ENCODE data around the gene FADS6. TPM values are rescaled to one million over a fixed set of nuclear protein-coding genes. Genes with fewer than 3 reads are reported as not detected.

Gene FADS6
- total and polyA plus RNA-seq, 2 experiments from 2014 or later: 0.42 to 0.73 TPM

DNA sequence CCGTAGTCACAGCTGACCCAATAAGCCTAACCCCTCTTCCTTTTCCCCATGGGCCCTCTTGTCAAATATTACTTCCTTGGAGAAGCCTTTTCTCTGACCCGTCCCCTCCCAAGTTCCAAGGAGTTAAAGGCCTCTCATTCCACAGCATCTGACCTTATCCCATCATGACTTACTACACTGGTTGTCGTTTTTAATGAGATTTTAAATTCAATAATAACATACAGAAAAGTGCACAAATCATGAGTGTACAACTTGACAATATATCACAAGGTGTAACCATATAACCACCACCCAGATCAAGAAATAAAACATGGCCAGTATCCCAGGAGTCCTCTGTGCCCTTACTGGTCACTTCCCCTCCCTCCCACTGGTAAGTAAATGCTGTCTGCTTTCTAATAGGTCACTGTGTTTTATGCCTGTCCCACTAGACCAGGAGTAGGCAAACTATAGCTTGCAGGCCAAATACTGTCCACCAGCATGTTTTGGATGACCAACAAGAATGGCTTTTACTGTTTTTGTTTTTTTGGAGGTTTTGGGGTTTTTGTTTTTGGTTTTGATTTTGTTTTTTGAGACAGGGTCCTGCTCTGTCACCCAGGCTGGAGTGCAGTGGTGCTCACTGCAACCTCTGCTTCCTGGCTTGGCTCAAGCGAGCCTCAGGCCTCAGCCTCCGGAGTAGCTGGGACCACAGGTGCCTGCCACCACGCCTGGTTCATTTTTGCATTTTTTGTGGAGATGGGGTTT lies 19.4 kb downstream of the FADS6 start (continued):
- TF ChIP-seq EZH2 (IDR thresholded peaks at IDR 0.05; ENCODE audit: low read depth, unreplicated experiment) (no peak), NANOG (IDR thresholded peaks at IDR 0.05; ENCODE audit: borderline replicate concordance) (no peak), POLR2AphosphoS5 (IDR thresholded peaks at IDR 0.05; ENCODE audit: low read depth) (no peak), ZNF114 (CRISPR knock-in tag; IDR thresholded peaks at IDR 0.05) (no peak), EZH2phosphoT487 (IDR thresholded peaks at IDR 0.05; ENCODE audit: unreplicated experiment) (no peak)
- TF ChIP-seq, protein P1, sequence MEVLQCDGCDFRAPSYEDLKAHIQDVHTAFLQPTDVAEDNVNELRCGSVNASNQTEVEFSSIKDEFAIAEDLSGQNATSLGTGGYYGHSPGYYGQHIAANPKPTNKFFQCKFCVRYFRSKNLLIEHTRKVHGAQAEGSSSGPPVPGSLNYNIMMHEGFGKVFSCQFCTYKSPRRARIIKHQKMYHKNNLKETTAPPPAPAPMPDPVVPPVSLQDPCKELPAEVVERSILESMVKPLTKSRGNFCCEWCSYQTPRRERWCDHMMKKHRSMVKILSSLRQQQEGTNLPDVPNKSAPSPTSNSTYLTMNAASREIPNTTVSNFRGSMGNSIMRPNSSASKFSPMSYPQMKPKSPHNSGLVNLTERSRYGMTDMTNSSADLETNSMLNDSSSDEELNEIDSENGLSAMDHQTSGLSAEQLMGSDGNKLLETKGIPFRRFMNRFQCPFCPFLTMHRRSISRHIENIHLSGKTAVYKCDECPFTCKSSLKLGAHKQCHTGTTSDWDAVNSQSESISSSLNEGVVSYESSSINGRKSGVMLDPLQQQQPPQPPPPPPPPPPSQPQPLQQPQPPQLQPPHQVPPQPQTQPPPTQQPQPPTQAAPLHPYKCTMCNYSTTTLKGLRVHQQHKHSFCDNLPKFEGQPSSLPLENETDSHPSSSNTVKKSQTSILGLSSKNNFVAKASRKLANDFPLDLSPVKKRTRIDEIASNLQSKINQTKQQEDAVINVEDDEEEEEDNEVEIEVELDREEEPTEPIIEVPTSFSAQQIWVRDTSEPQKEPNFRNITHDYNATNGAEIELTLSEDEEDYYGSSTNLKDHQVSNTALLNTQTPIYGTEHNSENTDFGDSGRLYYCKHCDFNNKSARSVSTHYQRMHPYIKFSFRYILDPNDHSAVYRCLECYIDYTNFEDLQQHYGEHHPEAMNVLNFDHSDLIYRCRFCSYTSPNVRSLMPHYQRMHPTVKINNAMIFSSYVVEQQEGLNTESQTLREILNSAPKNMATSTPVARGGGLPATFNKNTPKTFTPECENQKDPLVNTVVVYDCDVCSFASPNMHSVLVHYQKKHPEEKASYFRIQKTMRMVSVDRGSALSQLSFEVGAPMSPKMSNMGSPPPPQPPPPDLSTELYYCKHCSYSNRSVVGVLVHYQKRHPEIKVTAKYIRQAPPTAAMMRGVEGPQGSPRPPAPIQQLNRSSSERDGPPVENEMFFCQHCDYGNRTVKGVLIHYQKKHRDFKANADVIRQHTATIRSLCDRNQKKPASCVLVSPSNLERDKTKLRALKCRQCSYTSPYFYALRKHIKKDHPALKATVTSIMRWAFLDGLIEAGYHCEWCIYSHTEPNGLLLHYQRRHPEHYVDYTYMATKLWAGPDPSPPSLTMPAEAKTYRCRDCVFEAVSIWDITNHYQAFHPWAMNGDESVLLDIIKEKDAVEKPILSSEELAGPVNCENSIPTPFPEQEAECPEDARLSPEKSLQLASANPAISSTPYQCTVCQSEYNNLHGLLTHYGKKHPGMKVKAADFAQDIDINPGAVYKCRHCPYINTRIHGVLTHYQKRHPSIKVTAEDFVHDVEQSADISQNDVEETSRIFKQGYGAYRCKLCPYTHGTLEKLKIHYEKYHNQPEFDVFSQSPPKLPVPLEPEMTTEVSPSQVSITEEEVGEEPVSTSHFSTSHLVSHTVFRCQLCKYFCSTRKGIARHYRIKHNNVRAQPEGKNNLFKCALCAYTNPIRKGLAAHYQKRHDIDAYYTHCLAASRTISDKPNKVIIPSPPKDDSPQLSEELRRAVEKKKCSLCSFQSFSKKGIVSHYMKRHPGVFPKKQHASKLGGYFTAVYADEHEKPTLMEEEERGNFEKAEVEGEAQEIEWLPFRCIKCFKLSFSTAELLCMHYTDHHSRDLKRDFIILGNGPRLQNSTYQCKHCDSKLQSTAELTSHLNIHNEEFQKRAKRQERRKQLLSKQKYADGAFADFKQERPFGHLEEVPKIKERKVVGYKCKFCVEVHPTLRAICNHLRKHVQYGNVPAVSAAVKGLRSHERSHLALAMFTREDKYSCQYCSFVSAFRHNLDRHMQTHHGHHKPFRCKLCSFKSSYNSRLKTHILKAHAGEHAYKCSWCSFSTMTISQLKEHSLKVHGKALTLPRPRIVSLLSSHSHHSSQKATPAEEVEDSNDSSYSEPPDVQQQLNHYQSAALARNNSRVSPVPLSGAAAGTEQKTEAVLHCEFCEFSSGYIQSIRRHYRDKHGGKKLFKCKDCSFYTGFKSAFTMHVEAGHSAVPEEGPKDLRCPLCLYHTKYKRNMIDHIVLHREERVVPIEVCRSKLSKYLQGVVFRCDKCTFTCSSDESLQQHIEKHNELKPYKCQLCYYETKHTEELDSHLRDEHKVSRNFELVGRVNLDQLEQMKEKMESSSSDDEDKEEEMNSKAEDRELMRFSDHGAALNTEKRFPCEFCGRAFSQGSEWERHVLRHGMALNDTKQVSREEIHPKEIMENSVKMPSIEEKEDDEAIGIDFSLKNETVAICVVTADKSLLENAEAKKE (CRISPR knock-in tag; IDR thresholded peaks at IDR 0.05): no peak
- TF ChIP-seq, protein P2, sequence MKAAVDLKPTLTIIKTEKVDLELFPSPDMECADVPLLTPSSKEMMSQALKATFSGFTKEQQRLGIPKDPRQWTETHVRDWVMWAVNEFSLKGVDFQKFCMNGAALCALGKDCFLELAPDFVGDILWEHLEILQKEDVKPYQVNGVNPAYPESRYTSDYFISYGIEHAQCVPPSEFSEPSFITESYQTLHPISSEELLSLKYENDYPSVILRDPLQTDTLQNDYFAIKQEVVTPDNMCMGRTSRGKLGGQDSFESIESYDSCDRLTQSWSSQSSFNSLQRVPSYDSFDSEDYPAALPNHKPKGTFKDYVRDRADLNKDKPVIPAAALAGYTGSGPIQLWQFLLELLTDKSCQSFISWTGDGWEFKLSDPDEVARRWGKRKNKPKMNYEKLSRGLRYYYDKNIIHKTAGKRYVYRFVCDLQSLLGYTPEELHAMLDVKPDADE (IDR thresholded peaks at IDR 0.05): no peak

All from GM23338 (cell line).